Left forelimb (tissue), 1 donor: ENCODE data around the gene PALB2.

ENCODE experiments used
- DNase-seq: peaks from one replicate; pipeline ENCODE4 v3.0.0-alpha.2; 2018; ENCODE audit warnings: low spot score

The PALB2 gene

GRCh38 chr16:23581764-23582163 is 59.3 kb downstream of the PALB2 start:
- no peak for DNase-seq

DNA sequence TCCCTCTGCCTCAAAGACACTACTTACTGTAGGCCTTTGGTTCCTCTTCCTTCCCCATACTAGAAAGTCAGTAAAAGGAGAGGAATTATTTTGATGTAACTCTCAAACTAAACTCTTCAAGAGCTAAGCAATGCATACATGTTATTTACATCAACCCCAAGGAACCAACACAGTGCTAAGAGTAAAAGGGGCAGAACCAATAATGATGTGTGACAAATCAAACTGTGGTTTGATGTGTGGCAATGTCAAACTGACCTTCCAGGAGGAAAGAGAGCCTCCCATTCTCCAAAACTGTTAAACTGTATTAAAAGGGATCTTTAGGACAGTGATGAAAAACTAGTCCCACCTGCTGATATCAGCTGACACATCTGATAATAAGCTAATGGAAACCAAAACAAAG is 60.7 kb downstream of the PALB2 start:
- no peak for DNase-seq

GRCh38 chr16:23579371-23579770 is 61.7 kb downstream of the PALB2 start:
- DNase-seq = no peak

GRCh38 chr16:23578101-23578830 is 62.8 kb downstream of the PALB2 start:
- no peak for DNase-seq

DNA sequence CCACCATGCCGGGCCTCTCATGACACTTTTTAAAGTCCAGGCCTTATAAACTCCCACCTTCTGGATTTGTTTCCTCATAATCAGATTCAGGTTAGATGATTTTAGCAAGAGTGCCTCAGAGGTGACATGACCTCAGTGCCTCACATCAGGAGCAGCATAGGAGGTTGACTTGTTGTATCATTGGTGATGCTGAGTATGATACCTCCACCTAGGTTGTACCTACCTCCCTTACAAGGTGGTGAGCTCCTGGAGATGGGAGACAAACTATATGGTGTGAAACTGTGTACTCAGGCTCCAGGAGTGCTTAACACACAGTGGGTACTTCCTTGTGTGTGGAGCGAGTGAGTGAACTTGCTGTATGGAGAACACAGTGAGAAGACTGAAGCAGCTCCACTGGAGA is 63.6 kb downstream of the PALB2 start:
- no peak for DNase-seq

- DNase-seq = no peak
Observed at GRCh38 chr16:23575834-23576233, 65.3 kb downstream of the PALB2 start.

DNA sequence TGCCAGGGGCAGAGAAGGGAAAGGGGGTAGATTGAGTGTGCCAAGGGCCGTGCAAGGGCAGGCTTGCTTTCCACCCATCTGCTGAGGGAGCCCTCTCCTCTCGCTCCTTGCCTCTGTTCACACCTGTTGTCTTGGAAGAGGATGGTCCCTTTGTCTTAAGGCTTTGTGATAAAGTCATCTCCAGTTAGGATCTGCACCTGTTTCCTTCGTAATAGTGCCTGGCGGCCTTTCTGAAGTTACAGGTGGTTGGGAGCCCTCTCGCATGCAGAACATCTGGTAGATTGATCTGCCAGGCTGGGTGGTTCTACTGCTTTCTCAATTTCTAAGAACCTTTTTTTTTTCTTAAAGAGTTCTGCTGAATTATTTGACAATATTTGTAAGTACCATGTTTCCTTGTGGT is 67.3 kb downstream of the PALB2 start:
- no peak for DNase-seq

- DNase-seq = no peak
Observed at GRCh38 chr16:23572394-23572793, 68.7 kb downstream of the PALB2 start.

DNA sequence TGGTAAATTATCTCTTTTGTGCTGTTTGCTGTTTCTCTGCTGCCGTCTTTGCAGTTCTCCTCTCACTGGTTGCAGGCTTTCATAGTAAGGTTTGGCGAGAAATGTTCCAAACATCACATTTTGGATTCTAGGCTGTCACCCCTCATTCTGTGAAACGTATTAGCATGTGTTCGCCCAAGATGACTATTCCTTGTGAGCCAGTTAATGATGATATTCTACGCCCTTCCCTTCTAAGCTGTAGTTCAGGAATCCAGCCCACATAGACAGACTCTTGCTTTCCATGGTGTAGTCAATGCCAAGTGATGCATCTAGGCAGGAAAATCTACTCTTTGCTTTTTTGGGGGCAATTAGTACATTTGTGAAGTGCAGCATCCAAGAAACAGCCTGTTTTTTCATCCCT is 69.2 kb downstream of the PALB2 start:
- DNase-seq = no peak

DNA sequence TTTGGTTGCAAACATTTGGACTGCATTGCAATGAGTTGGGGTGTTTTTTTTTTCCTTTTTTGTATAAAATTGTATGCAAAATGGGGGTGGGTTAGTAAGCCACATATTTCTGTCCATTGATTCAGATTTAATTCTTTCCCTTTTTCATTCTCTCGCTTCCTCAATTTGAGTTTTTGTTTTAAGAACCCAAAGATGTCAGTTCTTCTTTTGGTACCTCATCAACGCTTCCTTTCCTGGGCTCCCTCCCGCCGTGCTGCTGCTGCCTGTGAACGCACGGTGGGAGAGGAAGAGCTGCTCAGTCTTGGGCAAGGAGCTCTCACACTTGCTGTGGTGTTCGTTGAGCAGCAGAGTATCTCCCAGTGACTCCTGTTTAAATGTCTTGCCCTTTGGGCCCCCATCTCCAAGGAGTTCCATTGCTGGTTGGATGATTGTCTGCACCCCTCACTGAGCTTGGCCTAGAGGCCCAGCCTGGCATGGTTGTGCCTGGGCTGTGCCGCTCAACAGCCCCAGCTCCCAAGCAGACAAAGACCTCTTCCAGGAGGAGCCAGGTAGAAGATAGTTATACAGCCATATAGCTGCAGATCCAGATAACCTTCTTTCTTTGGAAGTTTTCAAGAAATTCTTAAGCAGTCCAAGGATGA is 70.0 kb downstream of the PALB2 start:
- DNase-seq = no peak

GRCh38 chr16:23567602-23568001 is 73.5 kb downstream of the PALB2 start:
- DNase-seq = no peak

DNA sequence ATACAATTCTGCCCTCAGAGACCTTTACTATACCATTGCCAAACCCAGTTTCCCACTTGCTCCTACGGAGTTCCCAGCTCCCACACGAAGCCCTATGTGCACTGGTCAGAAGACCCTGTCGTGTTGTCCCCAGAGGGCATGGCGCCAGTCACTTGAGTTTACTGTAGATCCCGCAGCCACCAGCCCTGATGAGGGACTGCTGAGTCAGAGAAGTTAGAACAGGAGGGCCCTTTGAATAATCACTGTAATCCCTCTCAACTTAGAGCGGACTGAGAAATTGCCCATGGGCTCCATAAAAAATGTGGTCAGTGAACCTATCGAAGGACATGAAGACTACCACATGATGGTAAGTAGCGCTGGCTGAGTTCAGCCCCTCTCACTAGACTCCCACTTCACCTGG is 74.4 kb downstream of the PALB2 start:
- DNase-seq = no peak

DNA sequence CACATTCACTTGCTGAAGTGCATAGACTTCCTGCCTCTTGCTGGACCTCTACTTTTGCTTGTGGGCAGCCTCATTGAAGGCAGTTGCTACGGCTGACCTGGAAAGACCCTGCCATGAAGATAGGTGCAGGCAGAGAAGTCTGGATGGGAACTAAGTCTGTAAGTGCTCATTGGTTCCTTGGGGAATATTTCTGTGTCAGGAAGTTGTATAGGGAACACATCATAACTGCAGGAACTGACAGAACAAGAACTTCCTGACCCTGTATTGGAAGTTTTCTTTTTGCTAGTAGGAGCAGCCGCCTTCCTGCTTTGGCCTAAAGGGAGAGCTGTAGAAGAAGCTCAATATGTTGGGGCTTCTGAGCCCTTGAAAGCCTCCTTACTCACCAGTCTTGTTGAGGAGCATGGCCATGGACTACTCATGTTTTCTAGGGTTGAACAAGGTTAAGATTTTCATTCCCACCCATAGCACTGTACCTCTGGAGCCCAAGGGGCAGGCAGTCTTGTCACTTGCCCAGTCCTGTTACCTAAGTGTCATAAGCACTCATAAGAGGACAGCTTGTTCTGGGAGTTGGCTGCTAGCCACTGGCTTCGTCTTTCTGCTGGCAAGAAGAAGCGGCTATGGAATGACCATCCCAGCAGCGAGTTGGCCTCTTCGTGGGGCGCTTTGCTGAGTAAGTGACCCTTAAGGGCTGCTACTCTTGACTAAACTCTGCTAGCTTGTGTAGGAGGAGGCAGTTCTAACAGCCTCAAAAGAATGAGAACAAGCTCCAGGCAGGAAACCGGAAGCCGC is 76.3 kb downstream of the PALB2 start:
- DNase-seq = no peak

GRCh38 chr16:23563186-23563585 is 77.9 kb downstream of the PALB2 start:
- no peak for DNase-seq

DNA sequence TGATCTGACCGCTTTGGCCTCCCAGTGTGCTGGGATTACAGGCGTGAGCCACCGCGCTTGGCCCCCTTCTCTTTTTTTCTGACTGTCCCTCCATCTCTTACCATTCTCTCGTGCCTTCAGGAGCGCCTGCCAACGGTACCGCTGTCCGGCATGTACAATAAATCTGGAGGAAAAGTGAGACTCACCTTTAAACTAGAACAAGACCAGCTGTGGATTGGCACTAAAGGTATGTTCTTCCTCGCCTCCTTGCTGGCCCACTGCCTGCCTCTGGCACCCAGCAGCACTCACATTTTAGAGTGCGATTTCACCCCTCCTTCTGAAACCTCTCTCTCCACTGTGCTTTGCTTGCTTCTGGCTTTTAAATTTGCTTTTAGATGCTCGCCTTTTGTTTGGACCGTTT is 78.6 kb downstream of the PALB2 start:
- no peak for DNase-seq

DNA sequence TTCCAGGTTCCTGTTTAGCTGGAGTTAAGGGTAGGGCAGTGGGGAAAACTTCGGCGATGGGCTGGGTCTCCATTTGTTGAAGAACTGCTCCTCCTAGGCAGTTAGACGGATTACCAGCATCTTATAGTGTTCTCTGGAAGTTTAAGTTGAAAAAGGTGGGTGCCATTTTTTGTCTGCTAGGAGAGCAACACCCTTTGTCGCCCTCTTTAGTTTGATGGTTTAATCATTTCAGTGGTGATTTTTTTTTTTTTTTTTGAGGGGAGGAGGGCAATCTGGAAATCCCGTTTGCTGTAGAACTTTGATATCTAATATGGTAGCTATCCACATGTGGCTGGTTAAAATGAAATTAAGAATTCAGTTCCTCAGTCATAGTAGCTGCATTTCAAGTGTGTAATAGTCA is 79.5 kb downstream of the PALB2 start:
- DNase-seq = no peak

DNA sequence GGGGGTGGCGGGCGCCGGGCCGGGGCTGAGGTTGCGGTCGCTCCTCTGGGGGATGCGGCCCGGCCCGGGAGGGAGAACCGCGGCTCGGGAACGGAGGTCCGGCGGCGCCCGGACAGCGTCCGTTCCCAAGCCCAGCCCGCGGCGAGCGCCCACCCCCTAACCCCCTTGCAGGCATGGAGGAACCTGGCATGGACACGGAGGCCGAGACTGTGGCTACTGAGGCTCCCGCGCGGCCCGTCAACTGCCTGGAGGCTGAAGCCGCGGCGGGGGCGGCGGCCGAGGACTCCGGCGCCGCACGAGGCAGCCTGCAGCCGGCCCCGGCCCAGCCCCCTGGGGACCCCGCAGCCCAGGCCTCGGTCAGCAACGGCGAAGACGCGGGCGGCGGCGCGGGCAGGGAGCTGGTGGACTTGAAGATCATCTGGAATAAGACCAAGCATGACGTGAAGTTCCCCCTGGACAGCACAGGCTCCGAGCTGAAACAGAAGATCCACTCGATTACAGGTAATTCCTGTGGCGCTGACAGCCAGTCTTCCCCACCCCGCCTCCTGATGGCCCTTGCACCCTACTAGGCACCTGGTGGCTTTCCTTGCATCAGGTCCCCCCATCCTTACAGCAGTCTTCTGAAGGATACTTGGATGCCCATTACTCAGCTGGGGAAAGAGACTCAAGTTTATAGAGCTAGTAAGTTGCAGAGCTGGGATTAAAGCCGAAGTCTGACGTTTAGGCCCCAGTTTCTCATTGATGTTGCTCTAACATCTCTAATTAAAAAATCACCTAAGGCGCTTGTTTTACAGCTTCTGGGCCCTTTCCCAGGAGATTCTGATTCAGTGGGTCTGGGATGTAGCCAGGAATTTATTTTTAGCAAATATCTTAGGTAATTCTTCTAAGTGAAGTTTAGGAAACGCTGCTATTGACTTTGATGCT is 83.1 kb downstream of the PALB2 start:
- DNase-seq = no peak

GRCh38 chr16:23556881-23557778 is 84.0 kb downstream of the PALB2 start, which contains the start of the genes EARS2 and UBFD1:
Gene EARS2 (minus strand): TSS chr16:23557350. CDS start chr16:23557343, 7 bp downstream.
Gene UBFD1 (plus strand): TSS chr16:23557727. CDS start chr16:23557743, 16 bp downstream.
- DNase-seq = peak; percentile 100

DNA sequence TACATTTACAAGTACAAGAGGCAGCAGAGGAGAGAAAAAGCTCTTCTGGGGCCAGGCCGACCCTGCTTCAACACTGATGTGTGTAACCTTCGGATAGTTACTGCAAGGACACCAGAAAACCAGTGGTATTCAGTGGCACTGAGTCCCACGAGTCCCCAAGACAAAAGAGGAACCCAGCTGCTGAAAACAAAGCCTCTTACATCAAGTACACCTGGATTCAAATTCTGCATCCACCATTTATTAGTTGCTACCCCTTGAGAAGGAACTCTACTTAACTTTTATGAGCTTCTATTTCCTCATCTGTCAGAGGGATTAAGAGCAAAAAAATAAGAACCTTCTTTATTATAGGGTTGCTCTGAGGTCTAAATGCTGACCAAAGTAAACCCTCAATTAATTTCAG is 86.6 kb downstream of the PALB2 start:
- no peak for DNase-seq
